SK-N-MC (cell line): ENCODE measurements around the gene WDR72.

Experiments used
- DNase-seq: peaks from one replicate; pipeline ENCODE4 v3.0.0-alpha.2; 2011; ENCODE audit warnings: low read depth, low spot score
- H3K27ac ChIP-seq: fragments of 200-600 bp; sonication (generic); 2 replicates; pipeline ENCODE4 v1.5.1; 2016; ENCODE audit warnings: mixed run types
- H3K36me3 ChIP-seq: fragments of 200-600 bp; sonication (generic); 2 replicates; pipeline ENCODE4 v1.6.1; 2017; ENCODE audit warnings: antibody characterized with exemption, low read length, mixed read lengths; ENCODE audit not compliant: insufficient read depth
- H3K4me3 ChIP-seq: fragments of 200-600 bp; sonication (generic); 2 replicates; pipeline ENCODE4 v1.5.1; 2016
- H3K9ac ChIP-seq: fragments of 200-600 bp; sonication (generic); 2 replicates; pipeline ENCODE4 v1.8.0; 2017; ENCODE audit warnings: mixed run types, mixed read lengths; ENCODE audit not compliant: insufficient read length
- H3K9me3 ChIP-seq: fragments of 200-600 bp; sonication (generic); 2 replicates; pipeline ENCODE4 v1.6.1; 2017; ENCODE audit warnings: low read depth, mild to moderate bottlenecking, antibody characterized with exemption, low read length, moderate library complexity, mixed read lengths
- EZH2 ChIP-seq: fragments of 200-600 bp; sonication (generic); IDR thresholded peaks from one replicate; pipeline ENCODE4 v1.6.1; 2017; ENCODE audit warnings: antibody characterized with exemption
- FOXP2 ChIP-seq: optimal IDR thresholded peaks from 2 replicates; pipeline ENCODE3; 2011; ENCODE audit warnings: mild to moderate bottlenecking, moderate library complexity; ENCODE audit not compliant: insufficient read depth; ENCODE audit errors: extremely low read length, control extremely low read depth
- POLR2AphosphoS5 ChIP-seq: IDR thresholded peaks from 2 replicates; pipeline ENCODE4 v1.6.1; 2012; ENCODE audit warnings: mild to moderate bottlenecking, low read depth, low read length, borderline replicate concordance

WDR72 gene

DNA sequence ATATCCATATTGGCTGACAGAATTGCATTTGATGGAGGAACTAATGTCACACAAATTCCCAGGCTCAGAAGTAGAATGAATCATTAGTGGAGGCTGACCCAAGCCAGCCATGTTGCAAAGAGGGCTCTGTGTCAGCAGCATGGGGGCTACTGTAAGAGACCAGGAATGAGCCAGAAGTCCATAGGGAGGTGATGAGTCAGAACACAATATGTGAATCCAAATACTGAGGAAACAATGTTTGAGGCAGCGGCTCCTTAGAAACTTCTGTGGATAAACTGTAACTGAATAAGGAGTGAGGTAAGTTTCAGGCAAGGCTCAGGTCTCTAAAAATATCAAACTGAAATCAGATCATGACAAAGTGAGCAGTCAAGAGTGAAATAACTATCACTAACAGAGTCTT lies 170.7 kb downstream of the WDR72 start:
- H3K36me3 ChIP-seq: no peaks in the 10 kb centered on the region

GRCh38 chr15:53586799-53587198 lies 172.7 kb downstream of the WDR72 start:
- no peaks in the 10 kb centered on the region for H3K9me3 ChIP-seq
- no peak for DNase-seq
- TF ChIP-seq FOXP2 (no peak), POLR2AphosphoS5 (no peak), EZH2 (no peak)
- H3K4me3 ChIP-seq: no peak overlapping the region
- no peak overlapping the region for H3K27ac ChIP-seq
- no peak overlapping the region for H3K9ac ChIP-seq
- no peaks in the 10 kb centered on the region for H3K36me3 ChIP-seq

More for the DNA sequence above, 170.7 kb downstream of the WDR72 start:
- Histone ChIP-seq H3K4me3 (no peak overlapping the region), H3K9ac (no peak overlapping the region), H3K27ac (no peak overlapping the region), H3K9me3 (no peaks in the 10 kb centered on the region)
- DNase-seq: no peak
- TF ChIP-seq POLR2AphosphoS5 (no peak), EZH2 (no peak), FOXP2 (no peak)

DNA sequence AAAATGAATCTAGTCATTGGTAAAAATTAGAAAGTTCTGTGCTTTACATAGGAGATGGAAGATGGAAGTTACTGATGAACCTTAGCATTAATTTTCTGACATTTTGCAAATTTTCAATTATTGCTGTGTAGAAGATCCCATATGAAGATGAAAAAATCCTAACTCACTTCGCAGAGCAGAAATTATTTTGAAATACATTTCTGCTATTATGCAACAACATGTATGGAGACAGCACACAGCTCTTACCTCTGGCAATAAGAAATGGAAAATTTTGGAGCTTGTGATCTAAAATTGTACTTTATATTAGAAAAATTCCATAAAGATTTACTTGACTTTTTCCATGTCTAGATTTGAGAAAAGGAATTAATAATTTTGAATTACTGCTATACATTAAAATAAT lies 177.9 kb downstream of the WDR72 start:
- Histone ChIP-seq H3K9me3 (no peaks in the 10 kb centered on the region), H3K27ac (no peak overlapping the region), H3K9ac (no peak overlapping the region), H3K4me3 (no peak overlapping the region), H3K36me3 (no peaks in the 10 kb centered on the region)
- no peak for DNase-seq
- no peak for TF ChIP-seq EZH2
- no peak for TF ChIP-seq FOXP2
- no peak for TF ChIP-seq POLR2AphosphoS5

- no peak overlapping the region for H3K4me3 ChIP-seq
- no peaks in the 10 kb centered on the region for H3K9me3 ChIP-seq
- no peak overlapping the region for H3K27ac ChIP-seq
- H3K9ac ChIP-seq: no peak overlapping the region
- H3K36me3 ChIP-seq: no peaks in the 10 kb centered on the region
- DNase-seq: no peak
- TF ChIP-seq EZH2 (no peak), POLR2AphosphoS5 (no peak), FOXP2 (no peak)
Measured at GRCh38 chr15:53580366-53580765, 179.1 kb downstream of the WDR72 start.

DNA sequence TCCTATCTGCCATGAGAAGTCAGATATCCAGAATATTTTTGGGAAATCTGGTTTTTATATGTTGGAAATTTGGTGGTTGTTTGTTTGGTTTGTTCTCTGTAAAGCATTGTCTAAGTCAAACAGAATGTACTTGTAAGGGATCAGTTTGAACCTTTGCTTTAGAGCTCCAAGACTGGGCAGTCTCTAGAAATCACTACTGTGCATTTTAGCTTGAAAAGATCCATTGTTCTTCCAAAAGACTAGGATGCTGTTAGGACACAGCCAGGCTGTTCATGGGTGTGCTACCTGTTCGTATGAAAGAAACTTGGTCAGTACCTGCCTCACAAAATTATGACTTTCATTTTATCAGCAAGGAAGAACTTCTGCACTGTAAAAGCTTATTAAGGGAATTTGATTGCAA lies 182.6 kb downstream of the WDR72 start:
- H3K27ac ChIP-seq: no peak overlapping the region
- no peak overlapping the region for H3K4me3 ChIP-seq

GRCh38 chr15:53573091-53573490 lies 186.4 kb downstream of the WDR72 start:
- TF ChIP-seq FOXP2 (no peak), EZH2 (no peak), POLR2AphosphoS5 (no peak)
- H3K9ac ChIP-seq: no peak overlapping the region
- no peak for DNase-seq

More for the DNA sequence above, 182.6 kb downstream of the WDR72 start:
- H3K9ac ChIP-seq: no peak overlapping the region
- TF ChIP-seq FOXP2: no peak
- TF ChIP-seq POLR2AphosphoS5: no peak
- no peak for TF ChIP-seq EZH2
- H3K9me3 ChIP-seq: no peaks in the 10 kb centered on the region; the same call in 1 of the 2 replicates
- H3K36me3 ChIP-seq: no peaks in the 10 kb centered on the region
- no peak for DNase-seq

GRCh38 chr15:53569751-53570480 lies 189.5 kb downstream of the WDR72 start:
- no peaks in the 10 kb centered on the region for H3K36me3 ChIP-seq
- H3K4me3 ChIP-seq: no peak overlapping the region
- no peaks in the 10 kb centered on the region; the same call in 1 of the 2 replicates for H3K9me3 ChIP-seq
- no peak overlapping the region for H3K9ac ChIP-seq
- no peak overlapping the region for H3K27ac ChIP-seq
- no peak for TF ChIP-seq FOXP2
- no peak for TF ChIP-seq POLR2AphosphoS5
- no peak for TF ChIP-seq EZH2
- DNase-seq: no peak

More at GRCh38 chr15:53573091-53573490, 186.4 kb downstream of the WDR72 start:
- no peak overlapping the region for H3K4me3 ChIP-seq
- no peak overlapping the region for H3K27ac ChIP-seq
- H3K9me3 ChIP-seq: no peaks in the 10 kb centered on the region; the same call in 1 of the 2 replicates
- H3K36me3 ChIP-seq: no peaks in the 10 kb centered on the region

DNA sequence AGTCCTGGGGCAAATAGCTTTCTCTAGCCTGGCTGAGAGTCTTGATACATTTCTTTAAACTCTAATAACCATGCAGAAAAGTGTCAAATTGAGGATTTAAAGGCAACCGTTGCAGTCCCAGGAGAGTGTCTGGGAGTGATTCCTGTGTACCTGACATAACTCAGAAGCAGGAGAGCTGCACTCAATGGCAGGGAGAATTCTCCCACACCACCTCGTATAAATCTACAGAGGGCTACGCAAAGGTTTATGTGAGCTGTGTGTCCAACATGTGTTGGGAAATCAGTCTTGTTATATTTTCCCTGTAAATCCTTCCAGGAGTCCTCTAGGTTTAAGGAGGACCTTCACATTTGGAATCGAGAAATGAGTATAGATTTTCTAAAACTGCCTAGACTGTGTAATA lies 192.6 kb downstream of the WDR72 start:
- Histone ChIP-seq H3K4me3 (no peak overlapping the region), H3K36me3 (no peaks in the 10 kb centered on the region), H3K9me3 (no peaks in the 10 kb centered on the region), H3K27ac (no peak overlapping the region), H3K9ac (no peak overlapping the region)
- no peak for TF ChIP-seq FOXP2
- no peak for TF ChIP-seq EZH2
- no peak for TF ChIP-seq POLR2AphosphoS5
- no peak for DNase-seq

- H3K27ac ChIP-seq: no peak overlapping the region
- no peaks in the 10 kb centered on the region for H3K36me3 ChIP-seq
- no peak overlapping the region for H3K9ac ChIP-seq
- H3K4me3 ChIP-seq: no peak overlapping the region
- no peak for DNase-seq
- H3K9me3 ChIP-seq: no peaks in the 10 kb centered on the region
- no peak for TF ChIP-seq EZH2
- TF ChIP-seq FOXP2: no peak
Measured at GRCh38 chr15:53565721-53566120, 193.7 kb downstream of the WDR72 start.
